ENCODE data around the gene PTPN21.

Gene PTPN21

DNA sequence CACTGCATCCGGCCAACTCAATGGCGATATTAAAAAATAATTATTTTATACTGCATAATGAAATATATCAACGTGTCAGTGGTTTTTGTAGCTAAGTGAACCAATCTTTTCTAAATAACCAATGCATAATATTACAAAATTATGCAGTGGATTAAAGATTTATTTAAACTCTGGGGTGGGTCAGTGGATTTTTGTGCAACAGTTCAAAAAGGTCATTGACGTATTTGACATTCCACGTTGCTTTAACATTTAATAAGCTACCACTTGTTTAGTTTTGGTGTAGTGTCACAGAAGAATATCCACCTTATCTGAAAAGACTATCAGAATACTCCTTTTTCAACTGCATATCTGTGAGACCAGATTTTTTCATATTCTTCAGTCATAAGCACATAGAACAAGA is 10.6 kb upstream of the PTPN21 start:
- DNase-seq, result no peak
- no peak for TF ChIP-seq POLR2A (IDR thresholded peaks at IDR 0.05; ENCODE audit: low read length)
- TF ChIP-seq GATA1 (IDR thresholded peaks at IDR 0.05; ENCODE audit: low read depth, low read length), result no peak

- DNase-seq, result peak in 1 of 2 experiments; percentile 27
- TF ChIP-seq GATA1 (IDR thresholded peaks at IDR 0.05; ENCODE audit: low read depth, low read length) (no peak), POLR2A (IDR thresholded peaks at IDR 0.05; ENCODE audit: low read length) (no peak)
Measured at GRCh38 chr14:88563845-88564244, 9.0 kb upstream of the PTPN21 start.

DNA sequence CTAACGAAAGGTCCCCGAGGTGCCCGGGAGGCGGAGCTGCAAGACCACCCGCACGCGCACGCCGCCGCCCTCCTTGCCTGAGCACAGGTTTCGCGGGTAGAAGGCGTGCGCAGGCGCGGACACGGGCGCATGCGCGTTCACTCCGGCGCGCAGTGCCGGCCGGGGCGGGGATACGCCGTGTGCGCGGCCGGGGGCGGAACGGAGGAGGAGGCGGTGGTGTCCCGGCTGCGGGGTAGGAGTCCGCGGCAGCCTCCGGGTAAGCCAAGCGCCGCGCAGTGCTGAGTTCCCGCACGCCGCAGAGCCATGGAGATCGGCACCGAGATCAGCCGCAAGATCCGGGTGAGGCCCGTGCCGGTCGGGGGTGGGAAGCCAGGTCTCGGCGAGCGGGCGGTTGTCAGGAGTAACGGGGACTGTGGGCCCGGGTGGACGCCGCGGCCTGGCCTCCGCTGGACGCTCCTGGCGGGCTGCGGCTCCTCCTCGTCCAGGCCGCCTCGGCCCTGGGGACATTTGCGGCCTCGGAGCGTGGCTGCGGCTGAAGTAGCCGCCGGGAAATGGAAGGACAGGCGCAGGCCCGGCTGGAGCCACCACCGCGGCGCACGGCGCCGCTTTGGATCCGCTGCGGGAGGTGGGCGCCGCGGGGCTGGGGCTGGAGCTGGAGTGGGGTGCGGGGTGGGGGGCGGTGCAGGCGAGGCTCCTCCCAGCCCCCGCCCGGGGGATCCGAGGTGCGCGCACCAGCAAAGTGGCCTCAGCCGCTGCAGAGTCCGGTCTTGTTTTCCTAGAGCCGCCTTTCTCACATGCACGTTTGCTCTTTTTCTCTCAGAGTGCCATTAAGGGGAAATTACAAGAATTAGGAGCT is 8.3 kb upstream of the PTPN21 start, which contains the start of gene ZC3H14:
ZC3H14 (plus strand) TSS at position 207 of the 856 bp plus-strand sequence; CDS start at position 304, 97 bp downstream.
- TF ChIP-seq POLR2A (IDR thresholded peaks at IDR 0.05; ENCODE audit: low read length) (peak; percentile 71), GATA1 (IDR thresholded peaks at IDR 0.05; ENCODE audit: low read depth, low read length) (peak; percentile 14)
- peak; percentile 93 to 95 for DNase-seq

DNA sequence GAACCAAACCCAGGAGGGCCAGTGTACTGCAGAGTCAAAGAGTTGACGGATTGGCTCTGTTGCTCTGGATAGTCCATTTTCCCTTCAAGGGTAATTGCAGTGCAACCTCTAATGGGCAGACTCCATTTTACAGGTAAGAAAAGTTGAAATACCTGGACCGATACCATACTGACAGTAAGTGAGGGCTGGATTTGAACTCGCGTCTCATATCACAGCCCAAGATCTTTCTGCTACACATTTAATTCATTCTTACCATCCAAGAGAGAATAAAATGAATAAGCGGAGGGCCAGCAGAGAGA is 7.7 kb upstream of the PTPN21 start:
- DNase-seq, result no peak
- TF ChIP-seq GATA1 (IDR thresholded peaks at IDR 0.05; ENCODE audit: low read depth, low read length), result peak; percentile 56
- no peak for TF ChIP-seq POLR2A (IDR thresholded peaks at IDR 0.05; ENCODE audit: low read length)

DNA sequence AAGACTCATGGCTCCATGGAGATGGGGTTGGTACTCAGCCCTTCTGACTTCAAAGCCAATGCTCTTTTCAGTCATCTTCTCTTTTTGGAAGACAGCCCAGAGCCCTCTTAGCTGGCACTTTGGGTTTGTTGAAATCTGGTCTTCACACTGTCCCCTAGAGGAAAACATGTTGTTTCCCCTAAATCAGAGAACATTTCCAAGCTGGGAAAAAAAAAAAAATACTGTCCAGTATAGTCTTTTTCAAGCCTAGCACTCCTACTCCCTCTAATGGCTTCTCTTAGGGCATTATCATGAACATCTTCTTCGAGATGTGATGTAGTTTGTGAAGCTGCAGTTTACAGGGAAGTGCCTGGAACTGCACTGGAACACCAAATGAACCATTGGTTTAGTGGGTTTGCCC is 5.0 kb upstream of the PTPN21 start:
- peak in 1 of 2 experiments; percentile 7 for DNase-seq

GRCh38 chr14:88556581-88556980 is 1.8 kb upstream of the PTPN21 start:
- TF ChIP-seq POLR2A (IDR thresholded peaks at IDR 0.05; ENCODE audit: low read length), result no peak
- no peak for TF ChIP-seq GATA1 (IDR thresholded peaks at IDR 0.05; ENCODE audit: low read depth, low read length)
- DNase-seq, result no peak

More for the DNA sequence above, 5.0 kb upstream of the PTPN21 start:
- no peak for TF ChIP-seq GATA1 (IDR thresholded peaks at IDR 0.05; ENCODE audit: low read depth, low read length)
- TF ChIP-seq POLR2A (IDR thresholded peaks at IDR 0.05; ENCODE audit: low read length), result no peak

DNA sequence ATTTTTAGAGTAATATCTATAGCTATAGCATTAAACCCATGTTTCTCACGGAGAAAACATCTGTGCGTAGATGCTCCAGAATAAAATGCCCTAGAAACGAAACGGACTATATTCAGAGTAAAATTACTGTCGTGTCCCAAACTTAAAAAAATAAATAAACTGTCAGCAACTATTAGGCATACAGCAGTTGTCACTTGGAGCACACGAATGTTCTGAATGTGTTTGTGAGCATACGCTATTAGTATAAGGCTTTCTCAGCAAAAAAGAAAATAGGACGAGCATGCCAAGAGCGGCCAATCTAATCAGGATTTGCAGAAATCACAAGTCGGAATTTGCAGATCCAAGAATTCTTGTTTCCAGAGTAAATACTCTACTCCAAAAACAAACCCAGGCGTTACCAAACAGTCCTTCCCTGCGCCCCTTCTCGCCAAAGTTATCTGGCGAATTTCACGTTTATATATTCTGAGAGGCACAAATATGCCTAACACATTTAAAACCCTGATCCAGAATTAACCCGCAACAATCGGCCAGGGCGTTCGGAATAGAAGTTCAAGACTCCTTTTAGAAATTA is 836 bp downstream of the PTPN21 start:
- TF ChIP-seq GATA1 (IDR thresholded peaks at IDR 0.05; ENCODE audit: low read depth, low read length) (no peak), POLR2A (IDR thresholded peaks at IDR 0.05; ENCODE audit: low read length) (no peak)

GRCh38 chr14:88552876-88553275 is 1.9 kb downstream of the PTPN21 start:
- TF ChIP-seq GATA1 (IDR thresholded peaks at IDR 0.05; ENCODE audit: low read depth, low read length), result no peak
- TF ChIP-seq POLR2A (IDR thresholded peaks at IDR 0.05; ENCODE audit: low read length), result no peak
- peak; percentile 12 to 28 for DNase-seq

More for the DNA sequence above, 836 bp downstream of the PTPN21 start:
- peak; percentile 23 to 45 for DNase-seq

GRCh38 chr14:88551980-88552431 is 2.8 kb downstream of the PTPN21 start:
- DNase-seq, result peak; percentile 24 to 35
- TF ChIP-seq POLR2A (IDR thresholded peaks at IDR 0.05; ENCODE audit: low read length), result no peak
- TF ChIP-seq GATA1 (IDR thresholded peaks at IDR 0.05; ENCODE audit: low read depth, low read length), result no peak

GRCh38 chr14:88551094-88551870 is 3.5 kb downstream of the PTPN21 start:
- TF ChIP-seq POLR2A (IDR thresholded peaks at IDR 0.05; ENCODE audit: low read length) (no peak), GATA1 (IDR thresholded peaks at IDR 0.05; ENCODE audit: low read depth, low read length) (no peak)

DNA sequence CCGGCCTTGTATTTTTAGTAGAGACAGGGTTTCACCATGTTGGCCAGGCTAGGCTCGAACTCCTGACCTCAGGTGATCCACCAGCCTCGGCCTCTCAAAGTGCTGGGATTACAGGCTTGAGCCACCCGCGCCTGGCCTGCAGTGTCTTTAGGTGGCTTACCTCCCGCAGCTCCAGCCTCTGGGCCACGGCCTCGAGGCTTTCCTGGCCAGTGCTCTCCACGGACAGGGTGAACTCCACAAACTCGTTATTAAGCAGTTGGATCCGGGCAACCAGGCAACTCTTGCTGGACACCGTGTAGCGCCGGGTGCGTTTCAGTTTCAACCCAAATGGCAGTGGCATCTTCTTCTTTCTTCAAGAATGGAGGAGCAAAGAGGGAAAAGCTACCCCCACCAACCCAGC is 4.7 kb downstream of the PTPN21 start:
- no peak for DNase-seq
- TF ChIP-seq GATA1 (IDR thresholded peaks at IDR 0.05; ENCODE audit: low read depth, low read length), result no peak
- no peak for TF ChIP-seq POLR2A (IDR thresholded peaks at IDR 0.05; ENCODE audit: low read length)

More at GRCh38 chr14:88551094-88551870, 3.5 kb downstream of the PTPN21 start:
- DNase-seq, result peak; percentile 79 to 82

- DNase-seq, result no peak
- TF ChIP-seq POLR2A (IDR thresholded peaks at IDR 0.05; ENCODE audit: low read length), result no peak
- TF ChIP-seq GATA1 (IDR thresholded peaks at IDR 0.05; ENCODE audit: low read depth, low read length), result no peak
Measured at GRCh38 chr14:88547386-88547780, 7.4 kb downstream of the PTPN21 start.

- DNase-seq, result no peak
- TF ChIP-seq POLR2A (IDR thresholded peaks at IDR 0.05; ENCODE audit: low read length) (no peak), GATA1 (IDR thresholded peaks at IDR 0.05; ENCODE audit: low read depth, low read length) (no peak)
Measured at GRCh38 chr14:88546621-88547385, 8.0 kb downstream of the PTPN21 start.

All from erythroblast (primary cell).